Heart left ventricle (tissue), 16 donors: Measurements from ENCODE around the gene DAAM1. TPM values are rescaled to one million over a fixed set of nuclear protein-coding genes. Genes with fewer than 3 reads are reported as not detected.

ENCODE experiments used
- ATAC-seq, 4 donors: fragments of 200-7000 bp; cut with Tn5 transposase; one replicate each; pipeline ENCODE4 v1.9.1; 2020 to 2022; ENCODE audit warnings: moderate library complexity in 4 of 4, mild to moderate bottlenecking in 3 of 4, moderate number of reproducible peaks in 1 of 4
- DNase-seq, 5 donors: peaks; one replicate each; pipeline ENCODE4 v3.0.0-alpha.2; 2020
- H3K27ac ChIP-seq, 12 donors: fragments of 200-600 bp; sonication (generic) in 4 of 12; one replicate each; pipeline versions ENCODE4 v1.5.0 to v1.8.0; 2016 to 2022; ENCODE audit warnings: mild to moderate bottlenecking in 2 of 12
- H3K27me3 ChIP-seq, 9 donors: fragments of 200-600 bp; sonication (generic) in 2 of 9; one replicate each; pipeline versions ENCODE4 v1.5.1 to v1.8.0; 2016 to 2022; ENCODE audit warnings: mild to moderate bottlenecking in 3 of 9
- H3K36me3 ChIP-seq, 9 donors: fragments of 200-600 bp; sonication (generic) in 2 of 9; one replicate each; pipeline versions ENCODE4 v1.5.0 to v1.8.0; 2018 to 2022; ENCODE audit warnings: mild to moderate bottlenecking in 2 of 9
- H3K4me1 ChIP-seq, 12 donors: fragments of 200-600 bp; sonication (generic) in 4 of 12; one replicate each; pipeline versions ENCODE4 v1.5.0 to v1.8.0; 2016 to 2022; ENCODE audit warnings: mild to moderate bottlenecking in 3 of 12
- H3K4me3 ChIP-seq, 12 donors: fragments of 200-600 bp; sonication (generic) in 4 of 12; one replicate each; pipeline versions ENCODE4 v1.5.0 to v1.8.0; 2017 to 2022; ENCODE audit warnings: mild to moderate bottlenecking in 9 of 12, moderate library complexity in 4 of 12
- H3K9me3 ChIP-seq, 12 donors: fragments of 200-600 bp; sonication (generic) in 4 of 12; one replicate each; pipeline versions ENCODE4 v1.5.0 to v1.8.0; 2016 to 2022; ENCODE audit warnings: mild to moderate bottlenecking in 1 of 12
- CTCF ChIP-seq, 12 donors: fragments of 200-600 bp; sonication (generic) in 4 of 12; IDR thresholded peaks; one replicate each; pipeline versions ENCODE4 v1.5.0 to v1.8.0; 2018 to 2022; ENCODE audit warnings: antibody characterized with exemption in 12 of 12, mild to moderate bottlenecking in 5 of 12
- POLR2A ChIP-seq, 2 donors: fragments of 450-650 bp; IDR thresholded peaks; one replicate each; pipeline ENCODE4 v1.6.1; 2017; ENCODE audit warnings: antibody characterized with exemption in 2 of 2, mild to moderate bottlenecking in 2 of 2, moderate library complexity in 2 of 2
- WGBS, 4 donors: extraction: QIAGEN DNeasy Blood & Tissue Kit in 2 of 4; methylation state at CpG; one replicate each; pipeline versions ENCODE4 v1.1.5 to v1.1.7; 2013 to 2018; 5-methylcytosine and 5-hydroxymethylcytosine counted together
- intact Hi-C, 10 donors: fragments of 100-400 bp; cut with DNase I; formaldehyde crosslinking; loops; one replicate each; pipeline versions ENCODE4 v1.11.1 to v1.14.2; 2022
- polyA plus RNA-seq, 2 donors: library from polyadenylated mRNA; stranded (reverse); fragments of 200-250 nt; gene quantifications; one replicate each; pipeline ENCODE4 v1.2.3, GENCODE V29; 2013
- total RNA-seq, 9 donors: library from RNA; depleted of rRNA in 2 of 9; stranded (reverse); fragments of >200 nt in 2 of 9; fragmentation: NEBNext Ultra II Directional in 3 of 9; extraction: Animal tissue kit (Norgen Biotek cat#: 25700) in 3 of 9; gene quantifications; one replicate each; pipeline versions ENCODE4 v1.1.0 to v1.2.4, GENCODE V29; 2016 to 2023
- donor health status: ischemic (EF 13 %, LVEDD 7.1; RV severe dilation, severe dysfunction).
- donor health status: healthy with polysubstance abuse.
- donor health status: DM: no; HTN: yes; CAD: no.
- donor health status: DM: no; HTN: no; CAD: no.
- donor health status: ischemic (EF 25% LVEDD 6.9; RV normal size, moderate dysfunction).
- donor health status: ischemic (EF 25% LVEDD 5.7; RV mildly dilated, moderate dysfunction).
- donor health status: healthy.
- donor health status: DM: yes; HTN: yes; CAD: no.
- donor health status: ischemic (EF 35%, LVEDD 5.7; RV mildly dilated, moderate dysfunction).
- donor health status: nonischemic (EF 11% LVEDD 7.7; RV severe dilation, severe dysfunction).
- donor health status: DM: yes; HTN: yes; CAD: no.
- donor health status: PGD.
- donor health status: ischemic (EF 29% LVEDD 5.4; RV normal size, mild dysfunction).
- donor health status: nonischemic (EF 23%, LVEDD 6.1; RV moderate dilation, normal function).

Gene DAAM1
- total and polyA plus RNA-seq, 11 donors, result 18.2 to 92.6 (median 67.2) TPM

GRCh38 chr14:59370158-59370742, 181.8 kb downstream of the DAAM1 start:
- ATAC-seq, result no peak
- peak overlapping the region in 8 of 12 donors; percentile 11 to 75 (median 62) for H3K27ac ChIP-seq
- 71 to 77% (median 75%) methylated on average over 3 of the region's 3 CpGs for WGBS, 4 donors

GRCh38 chr14:59371771-59372170, 183.3 kb downstream of the DAAM1 start:
- intact Hi-C loops, result loop anchor here in 3 of 10 donors (5.0 to 10.0 kb wide), 3 partner anchors 39 to 54 kb away; no protein-coding TSS in a partner anchor
- no peaks in the 10 kb centered on the region for H3K9me3 ChIP-seq
- DNase-seq (no peak), ATAC-seq (peak; percentile 72 to 84 (median 79))
- H3K27me3 ChIP-seq, result no peaks in the 10 kb centered on the region
- H3K27ac ChIP-seq, result peak overlapping the region; percentile 21 to 75 (median 52)
- 28 to 31% (median 29%) methylated on average over 2 of the region's 2 CpGs for WGBS, 4 donors
- H3K36me3 ChIP-seq, result peaks cover 0 to 31% (median 23%) of the 10 kb centered on the region in 9 donors
- H3K4me1 ChIP-seq, result peaks cover 0 to 41% (median 18%) of the 10 kb centered on the region in 12 donors
- no peak overlapping the region for H3K4me3 ChIP-seq
- no peak for TF ChIP-seq POLR2A (IDR thresholded peaks at IDR 0.05)
- no peak for TF ChIP-seq CTCF (IDR thresholded peaks at IDR 0.05)

More at GRCh38 chr14:59370158-59370742, 181.8 kb downstream of the DAAM1 start:
- DNase-seq, result no peak
- H3K27me3 ChIP-seq, result no peaks in the 10 kb centered on the region
- TF ChIP-seq POLR2A (IDR thresholded peaks at IDR 0.05) (no peak), CTCF (IDR thresholded peaks at IDR 0.05) (no peak)
- H3K4me1 ChIP-seq, result peaks cover 0 to 41% (median 18%) of the 10 kb centered on the region in 12 donors
- intact Hi-C loops, result loop anchor here in 3 of 10 donors (5.0 to 10.0 kb wide), 3 partner anchors 38 to 55 kb away; no protein-coding TSS in a partner anchor
- H3K36me3 ChIP-seq, result peaks cover 0 to 45% (median 28%) of the 10 kb centered on the region in 9 donors
- no peak overlapping the region for H3K4me3 ChIP-seq
- no peaks in the 10 kb centered on the region for H3K9me3 ChIP-seq

GRCh38 chr14:59374048-59374447, 185.6 kb downstream of the DAAM1 start:
- Histone ChIP-seq H3K4me3 (no peak overlapping the region), H3K4me1 (peaks cover 0 to 56% (median 29%) of the 10 kb centered on the region in 12 donors), H3K9me3 (no peaks in the 10 kb centered on the region), H3K36me3 (peaks cover 0 to 10% (median 4%) of the 10 kb centered on the region in 9 donors), H3K27ac (peak overlapping the region in 4 of 12 donors; percentile 11 to 70 (median 38)), H3K27me3 (no peaks in the 10 kb centered on the region)
- ATAC-seq, result no peak
- TF ChIP-seq CTCF (IDR thresholded peaks at IDR 0.05) (no peak), POLR2A (IDR thresholded peaks at IDR 0.05) (no peak)
- intact Hi-C loops, result loop anchor here in 3 of 10 donors (5.0 to 10.0 kb wide), 3 partner anchors 42 to 57 kb away; no protein-coding TSS in a partner anchor
- DNase-seq, result no peak
- 52 to 75% (median 57%) methylated on average over 3 of the region's 3 CpGs for WGBS, 4 donors

GRCh38 chr14:59376686-59377085, 188.2 kb downstream of the DAAM1 start:
- Histone ChIP-seq H3K4me1 (peaks cover 0 to 43% (median 23%) of the 10 kb centered on the region in 12 donors), H3K27ac (peak overlapping the region in 7 of 12 donors; percentile 8 to 75 (median 58))
- ATAC-seq, result no peak

More at GRCh38 chr14:59376686-59377085, 188.2 kb downstream of the DAAM1 start:
- intact Hi-C loops, result loop anchor here in 2 of 10 donors (5.0 to 10.0 kb wide), 2 partner anchors 41 to 48 kb away; no protein-coding TSS in a partner anchor
- 75 to 85% (median 82%) methylated on average over 3 of the region's 3 CpGs for WGBS, 4 donors
- no peaks in the 10 kb centered on the region for H3K9me3 ChIP-seq
- no peak overlapping the region for H3K4me3 ChIP-seq
- no peaks in the 10 kb centered on the region for H3K27me3 ChIP-seq
- H3K36me3 ChIP-seq, result no peaks in the 10 kb centered on the region
- DNase-seq, result no peak
- TF ChIP-seq CTCF (IDR thresholded peaks at IDR 0.05) (no peak), POLR2A (IDR thresholded peaks at IDR 0.05) (no peak)
